B cell (primary cell): ENCODE results near the gene CMIP.

ENCODE experiments used
- EZH2 ChIP-seq: IDR thresholded peaks from 2 replicates; pipeline ENCODE4 v1.6.1; 2012; ENCODE audit warnings: borderline replicate concordance, low read depth, mild to moderate bottlenecking, moderate library complexity, low read length; ENCODE audit not compliant: insufficient read depth, poor library complexity, severe bottlenecking
- TF ChIP-seq, protein P1 (sequence below): fragments of 200-600 bp; IDR thresholded peaks from one replicate; pipeline ENCODE4 v1.8.0; 2022; ENCODE audit warnings: antibody characterized with exemption, mild to moderate bottlenecking

DNA sequence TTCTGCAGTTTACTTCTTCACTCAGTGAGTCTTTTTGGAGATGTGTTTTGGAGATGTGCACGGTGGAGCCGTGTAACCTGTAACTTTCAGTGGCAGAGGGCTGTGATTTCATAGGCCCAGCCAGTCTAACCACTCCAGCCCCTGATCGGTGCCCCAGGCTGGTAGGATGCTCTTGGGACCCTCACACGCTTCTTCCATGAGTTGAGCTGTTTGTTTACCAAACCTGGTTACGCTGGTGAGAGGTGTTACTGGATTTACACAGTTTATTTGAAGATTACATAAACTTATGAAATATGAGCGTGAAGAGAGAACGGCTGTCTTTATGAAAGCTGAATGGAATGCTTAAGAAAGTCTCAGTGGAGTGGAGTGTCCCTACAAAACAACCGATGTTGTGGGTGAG lies 96.7 kb downstream of the CMIP start:
- TF ChIP-seq, protein P1, sequence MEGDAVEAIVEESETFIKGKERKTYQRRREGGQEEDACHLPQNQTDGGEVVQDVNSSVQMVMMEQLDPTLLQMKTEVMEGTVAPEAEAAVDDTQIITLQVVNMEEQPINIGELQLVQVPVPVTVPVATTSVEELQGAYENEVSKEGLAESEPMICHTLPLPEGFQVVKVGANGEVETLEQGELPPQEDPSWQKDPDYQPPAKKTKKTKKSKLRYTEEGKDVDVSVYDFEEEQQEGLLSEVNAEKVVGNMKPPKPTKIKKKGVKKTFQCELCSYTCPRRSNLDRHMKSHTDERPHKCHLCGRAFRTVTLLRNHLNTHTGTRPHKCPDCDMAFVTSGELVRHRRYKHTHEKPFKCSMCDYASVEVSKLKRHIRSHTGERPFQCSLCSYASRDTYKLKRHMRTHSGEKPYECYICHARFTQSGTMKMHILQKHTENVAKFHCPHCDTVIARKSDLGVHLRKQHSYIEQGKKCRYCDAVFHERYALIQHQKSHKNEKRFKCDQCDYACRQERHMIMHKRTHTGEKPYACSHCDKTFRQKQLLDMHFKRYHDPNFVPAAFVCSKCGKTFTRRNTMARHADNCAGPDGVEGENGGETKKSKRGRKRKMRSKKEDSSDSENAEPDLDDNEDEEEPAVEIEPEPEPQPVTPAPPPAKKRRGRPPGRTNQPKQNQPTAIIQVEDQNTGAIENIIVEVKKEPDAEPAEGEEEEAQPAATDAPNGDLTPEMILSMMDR = no peak
- TF ChIP-seq EZH2 = no peak
